Neural progenitor cell (in vitro differentiated cells): ENCODE data around the gene ARHGDIA.

ENCODE experiments used
- EZH2phosphoT487 ChIP-seq: fragments of 200-600 bp; sonication (generic); IDR thresholded peaks from 2 replicates; pipeline ENCODE4 v1.6.1; 2017; ENCODE audit warnings: antibody characterized with exemption
- TF ChIP-seq, protein P1 (sequence below): fragments of 200-600 bp; sonication (generic); IDR thresholded peaks from 2 replicates; pipeline ENCODE4 v1.5.1; 2017; ENCODE audit warnings: antibody characterized with exemption, mild to moderate bottlenecking

GRCh38 chr17:81824595-81824994 is 46.5 kb downstream of the ARHGDIA start:
- TF ChIP-seq, protein P1, sequence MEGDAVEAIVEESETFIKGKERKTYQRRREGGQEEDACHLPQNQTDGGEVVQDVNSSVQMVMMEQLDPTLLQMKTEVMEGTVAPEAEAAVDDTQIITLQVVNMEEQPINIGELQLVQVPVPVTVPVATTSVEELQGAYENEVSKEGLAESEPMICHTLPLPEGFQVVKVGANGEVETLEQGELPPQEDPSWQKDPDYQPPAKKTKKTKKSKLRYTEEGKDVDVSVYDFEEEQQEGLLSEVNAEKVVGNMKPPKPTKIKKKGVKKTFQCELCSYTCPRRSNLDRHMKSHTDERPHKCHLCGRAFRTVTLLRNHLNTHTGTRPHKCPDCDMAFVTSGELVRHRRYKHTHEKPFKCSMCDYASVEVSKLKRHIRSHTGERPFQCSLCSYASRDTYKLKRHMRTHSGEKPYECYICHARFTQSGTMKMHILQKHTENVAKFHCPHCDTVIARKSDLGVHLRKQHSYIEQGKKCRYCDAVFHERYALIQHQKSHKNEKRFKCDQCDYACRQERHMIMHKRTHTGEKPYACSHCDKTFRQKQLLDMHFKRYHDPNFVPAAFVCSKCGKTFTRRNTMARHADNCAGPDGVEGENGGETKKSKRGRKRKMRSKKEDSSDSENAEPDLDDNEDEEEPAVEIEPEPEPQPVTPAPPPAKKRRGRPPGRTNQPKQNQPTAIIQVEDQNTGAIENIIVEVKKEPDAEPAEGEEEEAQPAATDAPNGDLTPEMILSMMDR, result no peak
- TF ChIP-seq EZH2phosphoT487, result no peak
